WTC11 (cell line): ENCODE measurements around the gene DLGAP4. TPM values are rescaled to one million over a fixed set of nuclear protein-coding genes. Genes with fewer than 3 reads are reported as not detected.
"Not testable (repeated sequence)": the region's sequence is repeated elsewhere in the genome, so short reads cannot be mapped to it uniquely, and the experiment has no call there.

ENCODE experiments used
- ATAC-seq: fragments of 200-7000 bp; cut with Tn5 transposase; 2 replicates; pipeline ENCODE4 v1.10.0; 2021; ENCODE audit warnings: mild to moderate bottlenecking, moderate library complexity
- CTCF ChIA-PET: fragments of 300-600 bp; sonication (Branson Sonifier 250); formaldehyde crosslinking; loops from one replicate; lab custom pipeline; 2021; ENCODE audit warnings: antibody characterized with exemption; lab: Charles Lee
- POLR2A ChIA-PET: fragments of 350-600 bp; sonication (Branson Sonifier 250); formaldehyde crosslinking; loops from one replicate; lab custom pipeline; 2021; ENCODE audit warnings: antibody characterized with exemption; lab: Charles Lee
- DNase-seq: peaks from one replicate; pipeline ENCODE4 v3.0.0; 2021; ENCODE audit warnings: low spot score
- H3K27ac Mint-ChIP-seq: 2 replicates; pipeline ENCODE4 v1.8.0; 2021; ENCODE audit warnings: mixed read lengths
- H3K27me3 Mint-ChIP-seq: 2 replicates; pipeline ENCODE4 v1.8.0; 2021; ENCODE audit warnings: low read depth, mild to moderate bottlenecking, moderate library complexity, mixed read lengths
- H3K36me3 Mint-ChIP-seq: 2 replicates; pipeline ENCODE4 v1.8.0; 2021; ENCODE audit warnings: mixed read lengths
- H3K4me1 Mint-ChIP-seq: 2 replicates; pipeline ENCODE4 v1.8.0; 2022; ENCODE audit warnings: mixed read lengths
- H3K4me3 Mint-ChIP-seq: 2 replicates; pipeline ENCODE4 v1.8.0; 2021; ENCODE audit warnings: mild to moderate bottlenecking, moderate library complexity, mixed read lengths
- H3K9me3 Mint-ChIP-seq: 2 replicates; pipeline ENCODE4 v1.8.0; 2021; ENCODE audit warnings: mixed read lengths
- E2F4 ChIP-seq: sonication (generic); formaldehyde crosslinking; IDR thresholded peaks from 2 replicates; pipeline ENCODE4 v1.8.1; 2022; ENCODE audit warnings: low read depth, mild to moderate bottlenecking, moderate library complexity, missing genetic modification reagents, borderline replicate concordance
- EMX1 ChIP-seq: fragments of 250-450 bp; sonication (Bioruptor Pico); IDR thresholded peaks from 2 replicates; pipeline ENCODE4 v1.8.0; 2021; ENCODE audit warnings: mild to moderate bottlenecking
- ESRRA ChIP-seq: sonication (generic); formaldehyde crosslinking; IDR thresholded peaks from 2 replicates; pipeline ENCODE4 v1.8.1; 2022; ENCODE audit warnings: mild to moderate bottlenecking, missing genetic modification reagents, borderline replicate concordance
- FOXP4 ChIP-seq: sonication (generic); formaldehyde crosslinking; IDR thresholded peaks from 2 replicates; pipeline ENCODE4 v1.8.0; 2022; ENCODE audit warnings: mild to moderate bottlenecking, missing genetic modification reagents
- GABPB1 ChIP-seq: sonication (generic); formaldehyde crosslinking; IDR thresholded peaks from 2 replicates; pipeline ENCODE4 v1.8.1; 2023; ENCODE audit warnings: mild to moderate bottlenecking, missing genetic modification reagents
- GTF2I ChIP-seq: fragments of 250-450 bp; sonication (Bioruptor Pico); conservative IDR thresholded peaks from 2 replicates; pipeline ENCODE4 v1.4.0; 2021; ENCODE audit warnings: mild to moderate bottlenecking
- IRF1 ChIP-seq: sonication (generic); formaldehyde crosslinking; IDR thresholded peaks from 2 replicates; pipeline ENCODE4 v1.8.0; 2023; ENCODE audit warnings: missing genetic modification reagents
- IRF2 ChIP-seq: sonication (generic); formaldehyde crosslinking; IDR thresholded peaks from 2 replicates; pipeline ENCODE4 v1.8.0; 2022; ENCODE audit warnings: low read depth, missing genetic modification reagents, borderline replicate concordance
- NFE2L1 ChIP-seq: sonication (generic); formaldehyde crosslinking; IDR thresholded peaks from 2 replicates; pipeline ENCODE4 v1.8.1; 2023; ENCODE audit warnings: missing genetic modification reagents
- NFYB ChIP-seq: sonication (generic); formaldehyde crosslinking; conservative IDR thresholded peaks from 2 replicates; pipeline ENCODE4 v1.8.0; 2022; ENCODE audit warnings: low read depth, missing genetic modification reagents
- OVOL2 ChIP-seq: fragments of 250-450 bp; sonication (Bioruptor Pico); IDR thresholded peaks from 2 replicates; pipeline ENCODE4 v1.9.0; 2021; ENCODE audit warnings: mild to moderate bottlenecking, borderline replicate concordance
- PREB ChIP-seq: sonication (generic); formaldehyde crosslinking; IDR thresholded peaks from 2 replicates; pipeline ENCODE4 v1.8.1; 2022; ENCODE audit warnings: mild to moderate bottlenecking, missing genetic modification reagents, moderate library complexity, borderline replicate concordance
- SMAD3 ChIP-seq: sonication (generic); formaldehyde crosslinking; IDR thresholded peaks from 2 replicates; pipeline ENCODE4 v1.8.0; 2022; ENCODE audit warnings: missing genetic modification reagents, mild to moderate bottlenecking, borderline replicate concordance
- SMAD4 ChIP-seq: sonication (generic); formaldehyde crosslinking; IDR thresholded peaks from 2 replicates; pipeline ENCODE4 v1.8.0; 2022; ENCODE audit warnings: mild to moderate bottlenecking, missing genetic modification reagents
- STAT6 ChIP-seq: sonication (generic); formaldehyde crosslinking; conservative IDR thresholded peaks from 2 replicates; pipeline ENCODE4 v1.8.1; 2023; ENCODE audit warnings: mild to moderate bottlenecking, low read depth, missing genetic modification reagents, moderate library complexity
- ZBTB21 ChIP-seq: sonication (generic); formaldehyde crosslinking; IDR thresholded peaks from 2 replicates; pipeline ENCODE4 v1.8.1; 2023; ENCODE audit warnings: mild to moderate bottlenecking, missing genetic modification reagents, borderline replicate concordance
- ZBTB43 ChIP-seq: sonication (generic); formaldehyde crosslinking; IDR thresholded peaks from 2 replicates; pipeline ENCODE4 v1.8.1; 2023; ENCODE audit warnings: mild to moderate bottlenecking, missing genetic modification reagents
- ZNF138 ChIP-seq: sonication (generic); formaldehyde crosslinking; conservative IDR thresholded peaks from 2 replicates; pipeline ENCODE4 v1.8.1; 2022; ENCODE audit warnings: mild to moderate bottlenecking, moderate library complexity, missing genetic modification reagents
- ZNF219 ChIP-seq: sonication (generic); formaldehyde crosslinking; IDR thresholded peaks from 2 replicates; pipeline ENCODE4 v1.8.0; 2023; ENCODE audit warnings: missing genetic modification reagents, mild to moderate bottlenecking, borderline replicate concordance
- ZNF232 ChIP-seq: sonication (generic); formaldehyde crosslinking; IDR thresholded peaks from 2 replicates; pipeline ENCODE4 v1.8.0; 2022; ENCODE audit warnings: mild to moderate bottlenecking, missing genetic modification reagents
- ZNF416 ChIP-seq: fragments of 250-450 bp; sonication (Bioruptor Pico); IDR thresholded peaks from 2 replicates; pipeline ENCODE4 v1.9.0; 2021; ENCODE audit warnings: mild to moderate bottlenecking, inconsistent platforms
- ZNF671 ChIP-seq: fragments of 250-450 bp; sonication (Bioruptor Pico); IDR thresholded peaks from 2 replicates; pipeline ENCODE4 v1.8.0; 2021; ENCODE audit warnings: mild to moderate bottlenecking
- total RNA-seq: library from RNA; stranded (reverse); gene quantifications from 3 replicates; pipeline ENCODE4 v1.2.3, GENCODE V29; 2021

The DLGAP4 gene
- total RNA-seq, 1 experiment from 2014 or later, result 52.6 TPM

- TF ChIP-seq ZNF416 (CRISPR knock-in tag) (no peak), E2F4 (CRISPR knock-in tag) (no peak)
Observed at GRCh38 chr20:36521526-36521925, 215.4 kb downstream of the DLGAP4 start (continued).

- DNase-seq, H3K4me3 Mint-ChIP-seq, ATAC-seq, POLR2A ChIA-PET, H3K9me3 Mint-ChIP-seq, H3K27ac Mint-ChIP-seq, H3K27me3 Mint-ChIP-seq, H3K4me1 Mint-ChIP-seq: not testable (repeated sequence)
- peaks cover 25% of the 10 kb centered on the region for H3K36me3 Mint-ChIP-seq
- CTCF ChIA-PET, result interaction anchor here (1.7 kb wide), 1 partner anchor 20 kb away, joined by 4 read pairs; no protein-coding TSS in a partner anchor
Observed at GRCh38 chr20:36522412-36522811, 216.3 kb downstream of the DLGAP4 start.

GRCh38 chr20:36523341-36523740, 217.2 kb downstream of the DLGAP4 start:
- TF ChIP-seq ZNF138, result no peak
- TF ChIP-seq SMAD3 (CRISPR knock-in tag), result no peak
- no peak for TF ChIP-seq IRF2 (CRISPR knock-in tag)
- no peak for TF ChIP-seq GTF2I (CRISPR knock-in tag)
- TF ChIP-seq IRF1 (CRISPR knock-in tag), result no peak
- no peak for TF ChIP-seq PREB (CRISPR knock-in tag)
- H3K36me3 Mint-ChIP-seq, result peaks cover 26% of the 10 kb centered on the region
- ChIA-PET POLR2A (no interaction called here), CTCF (no interaction called here)
- no peak overlapping the region for H3K4me3 Mint-ChIP-seq
- H3K27me3 Mint-ChIP-seq, result no peaks in the 10 kb centered on the region
- ATAC-seq, result no peak
- no peaks in the 10 kb centered on the region for H3K4me1 Mint-ChIP-seq
- H3K9me3 Mint-ChIP-seq, result no peaks in the 10 kb centered on the region
- DNase-seq, result no peak
- H3K27ac Mint-ChIP-seq, result no peak overlapping the region

- ChIA-PET POLR2A (no interaction called here), CTCF (interaction anchor here (0.8 to 1.3 kb wide), 3 partner anchors 79 to 310 kb away, joined by 3 to 5 read pairs (median 3); partner anchors contain the start of gene RAB5IF)
- no peak for DNase-seq
- Mint-ChIP-seq H3K27ac (peak overlapping the region; percentile 79), H3K9me3 (no peaks in the 10 kb centered on the region), H3K36me3 (peaks cover 21% of the 10 kb centered on the region), H3K4me3 (no peak overlapping the region), H3K4me1 (no peaks in the 10 kb centered on the region), H3K27me3 (no peaks in the 10 kb centered on the region)
- no peak for ATAC-seq
- no peak for TF ChIP-seq SMAD4 (CRISPR knock-in tag)
- no peak for TF ChIP-seq NFE2L1 (CRISPR knock-in tag)
- no peak for TF ChIP-seq ZBTB21 (CRISPR knock-in tag)
- TF ChIP-seq STAT6 (CRISPR knock-in tag), result no peak
- no peak for TF ChIP-seq ZNF671 (CRISPR knock-in tag)
- TF ChIP-seq NFYB (CRISPR knock-in tag), result no peak
- TF ChIP-seq ZNF219 (CRISPR knock-in tag), result no peak
- no peak for TF ChIP-seq EMX1 (CRISPR knock-in tag)
- no peak for TF ChIP-seq OVOL2 (CRISPR knock-in tag)
- no peak for TF ChIP-seq GABPB1 (CRISPR knock-in tag)
- no peak for TF ChIP-seq ZNF232 (CRISPR knock-in tag)
- TF ChIP-seq ZBTB43 (CRISPR knock-in tag), result no peak
- no peak for TF ChIP-seq ESRRA (CRISPR knock-in tag)
- no peak for TF ChIP-seq FOXP4
Observed at GRCh38 chr20:36525620-36526365, 219.7 kb downstream of the DLGAP4 start.
